HEK293 (cell line): ENCODE data around the gene FIGNL1.

Source experiments
- CTCF ChIA-PET: fragments of 350-600 bp; formaldehyde crosslinking; extraction: SDS; loops from one replicate; lab custom pipeline; 2021; ENCODE audit warnings: antibody characterized with exemption; lab: Yijun Ruan, JAX
- POLR2A ChIA-PET: fragments of 300-600 bp; formaldehyde crosslinking; extraction: SDS; loops from one replicate; lab custom pipeline; 2020; ENCODE audit warnings: antibody characterized with exemption, inconsistent platforms; lab: Yijun Ruan, JAX
- H3K27ac ChIP-seq: fragments of 200-500 bp; sonication (Bioruptor generic); 2 replicates; pipeline ENCODE4 v1.5.1; 2014; ENCODE audit warnings: low read depth, low read length, control low read depth, inconsistent platforms; ENCODE audit errors: extremely low read depth
- H3K36me3 ChIP-seq, 2 experiments: fragments of 200-500 bp in 1 of 2; sonication (Bioruptor generic) in 1 of 2; 1 replicate in 1 of 2; 2 replicates in 1 of 2; pipeline ENCODE4 v1.5.1; 2014 to 2017; ENCODE audit warnings: inconsistent platforms in 2 of 2, low read length in 2 of 2; ENCODE audit not compliant: control insufficient read depth in 2 of 2, insufficient read depth in 1 of 2
- H3K4me1 ChIP-seq: fragments of 200-500 bp; sonication (Bioruptor generic); 2 replicates; pipeline ENCODE4 v1.5.1; 2014; ENCODE audit warnings: mild to moderate bottlenecking, low read length, inconsistent platforms; ENCODE audit not compliant: control insufficient read depth, insufficient read depth
- H3K4me3 ChIP-seq: 2 replicates; pipeline ENCODE4 v1.5.1; 2011; ENCODE audit warnings: low read depth, mild to moderate bottlenecking, control low read depth, low read length, moderate library complexity
- H3K9me3 ChIP-seq: fragments of 200-500 bp; sonication (Bioruptor generic); 2 replicates; pipeline ENCODE4 v1.5.1; 2014; ENCODE audit warnings: low read depth, low read length, inconsistent platforms; ENCODE audit not compliant: control insufficient read depth, insufficient read depth
- BCL11A ChIP-seq: fragments of 450-650 bp; formaldehyde crosslinking; IDR thresholded peaks from 2 replicates; pipeline ENCODE4 v1.5.1; 2016; ENCODE audit warnings: low read depth, missing biosample characterization, missing genetic modification characterization
- FEZF1 ChIP-seq: fragments of 450-650 bp; formaldehyde crosslinking; IDR thresholded peaks from 2 replicates; pipeline ENCODE4 v1.5.1; 2016; ENCODE audit warnings: missing biosample characterization, missing genetic modification characterization
- SP2 ChIP-seq: fragments of 450-650 bp; formaldehyde crosslinking; IDR thresholded peaks from 2 replicates; pipeline ENCODE4 v1.5.1; 2016; ENCODE audit warnings: missing biosample characterization, missing genetic modification characterization
- SP3 ChIP-seq: fragments of 450-650 bp; formaldehyde crosslinking; IDR thresholded peaks from 2 replicates; pipeline ENCODE4 v1.5.1; 2016; ENCODE audit warnings: missing biosample characterization, missing genetic modification characterization
- ZBTB21 ChIP-seq: fragments of 450-650 bp; formaldehyde crosslinking; IDR thresholded peaks from 2 replicates; pipeline ENCODE4 v1.5.1; 2017; ENCODE audit warnings: missing biosample characterization, missing genetic modification characterization
- ZIC2 ChIP-seq: fragments of 450-650 bp; formaldehyde crosslinking; IDR thresholded peaks from 2 replicates; pipeline ENCODE4 v1.5.1; 2016; ENCODE audit warnings: missing biosample characterization, missing genetic modification characterization
- ZNF175 ChIP-seq: fragments of 450-650 bp; formaldehyde crosslinking; IDR thresholded peaks from 2 replicates; pipeline ENCODE4 v1.5.1; 2016; ENCODE audit warnings: missing biosample characterization, missing genetic modification characterization
- ZNF184 ChIP-seq: fragments of 450-650 bp; IDR thresholded peaks from 2 replicates; pipeline ENCODE4 v1.5.1; 2018; ENCODE audit warnings: missing biosample characterization, mild to moderate bottlenecking, missing genetic modification characterization
- ZNF211 ChIP-seq: fragments of 450-650 bp; formaldehyde crosslinking; IDR thresholded peaks from 2 replicates; pipeline ENCODE4 v1.5.1; 2016; ENCODE audit warnings: low read depth, missing biosample characterization, missing genetic modification characterization
- ZNF549 ChIP-seq: fragments of 450-650 bp; IDR thresholded peaks from 2 replicates; pipeline ENCODE4 v1.5.1; 2018; ENCODE audit warnings: missing biosample characterization, missing genetic modification characterization, mild to moderate bottlenecking, inconsistent platforms, moderate library complexity
- ZNF585B ChIP-seq: fragments of 450-650 bp; formaldehyde crosslinking; IDR thresholded peaks from 2 replicates; pipeline ENCODE4 v1.5.1; 2016; ENCODE audit warnings: missing biosample characterization, missing genetic modification characterization
- ZNF629 ChIP-seq: fragments of 450-650 bp; formaldehyde crosslinking; IDR thresholded peaks from 2 replicates; pipeline ENCODE4 v1.5.1; 2017; ENCODE audit warnings: missing biosample characterization, missing genetic modification characterization
- ZNF677 ChIP-seq: fragments of 450-650 bp; IDR thresholded peaks from 2 replicates; pipeline ENCODE4 v1.5.0; 2018; ENCODE audit warnings: missing biosample characterization, mild to moderate bottlenecking, missing genetic modification characterization, moderate library complexity
- ZNF843 ChIP-seq: fragments of 450-650 bp; formaldehyde crosslinking; IDR thresholded peaks from 2 replicates; pipeline ENCODE4 v1.5.1; 2016; ENCODE audit warnings: missing biosample characterization, missing genetic modification characterization
- TF ChIP-seq, protein P1 (sequence below): fragments of 450-650 bp; formaldehyde crosslinking; IDR thresholded peaks from 2 replicates; pipeline ENCODE4 v1.5.1; 2017; ENCODE audit warnings: missing biosample characterization, missing genetic modification characterization
- TF ChIP-seq, protein P2 (sequence below): fragments of 450-650 bp; formaldehyde crosslinking; optimal IDR thresholded peaks from 2 replicates; pipeline ENCODE3; 2016; ENCODE audit warnings: missing biosample characterization, mild to moderate bottlenecking, missing genetic modification characterization
- TF ChIP-seq, protein P3 (sequence below): fragments of 450-650 bp; formaldehyde crosslinking; IDR thresholded peaks from 2 replicates; pipeline ENCODE4 v1.5.1; 2016; ENCODE audit warnings: missing biosample characterization, missing genetic modification characterization

Gene FIGNL1

DNA sequence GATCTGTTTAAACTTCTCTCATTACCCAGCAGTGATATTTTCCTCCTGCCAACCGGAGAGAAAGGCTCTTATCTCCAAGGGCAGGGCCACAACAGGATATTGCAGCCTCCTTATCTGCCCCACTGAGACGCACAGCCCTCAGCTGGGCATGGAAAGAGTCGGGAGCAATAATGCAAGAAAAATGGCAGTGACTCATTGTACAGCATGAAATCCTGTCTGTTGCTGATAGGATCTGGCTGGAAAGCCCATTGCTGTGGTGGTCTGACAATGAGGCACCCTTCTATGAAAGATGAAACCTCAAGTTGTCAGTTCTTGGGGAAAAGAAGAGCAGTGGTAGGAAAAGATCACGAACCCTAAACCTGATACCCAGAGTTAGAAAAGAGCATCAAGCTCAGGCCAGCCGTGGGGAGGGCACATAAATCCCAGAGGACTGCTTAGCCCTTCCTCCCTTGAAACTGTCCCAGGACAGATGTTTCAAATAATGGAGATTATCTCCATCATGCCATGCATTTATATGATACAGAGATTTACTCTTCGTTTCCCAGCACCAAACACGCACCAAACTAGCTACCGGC lies 47.0 kb upstream of the FIGNL1 start:
- H3K27ac ChIP-seq: no peak overlapping the region
- H3K4me3 ChIP-seq: no peak overlapping the region
- POLR2A ChIA-PET: no interaction called here
- H3K36me3 ChIP-seq: no peaks in the 10 kb centered on the region
- CTCF ChIA-PET: interaction anchor here (1.0 kb wide), 1 partner anchor 11 kb away, joined by 6 read pairs; no protein-coding TSS in a partner anchor
- H3K4me1 ChIP-seq: no peaks in the 10 kb centered on the region; the same call in 1 of the 2 replicates
- TF ChIP-seq ZIC2 (tag by site-specific recombination): peak; percentile 84
- peak; percentile 74 for TF ChIP-seq FEZF1 (tag by site-specific recombination)
- no peak for TF ChIP-seq SP3 (tag by site-specific recombination)
- no peak for TF ChIP-seq BCL11A
- no peak for TF ChIP-seq ZNF629 (tag by site-specific recombination)
- H3K9me3 ChIP-seq: no peaks in the 10 kb centered on the region

DNA sequence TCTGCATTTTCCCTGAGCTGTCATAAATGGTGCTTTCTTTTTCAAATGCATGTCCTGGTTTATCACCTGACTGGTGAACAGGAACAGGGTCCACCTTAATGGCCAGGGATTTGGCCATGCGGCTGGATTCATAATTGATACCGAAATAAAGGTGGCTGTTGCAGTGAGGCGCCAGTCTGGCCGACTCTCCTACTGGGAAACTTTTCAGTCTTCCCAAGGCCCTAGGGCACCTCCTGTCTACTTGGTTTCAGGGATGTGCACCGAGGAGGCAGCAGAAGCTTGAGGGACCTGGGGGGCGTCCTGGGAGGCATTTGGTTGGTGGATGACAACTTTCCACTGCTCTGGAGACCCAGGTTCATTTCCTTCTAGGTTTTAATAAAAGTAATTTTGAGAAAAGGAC lies 46.4 kb upstream of the FIGNL1 start:
- ChIA-PET CTCF (interaction anchor here (0.5 to 1.0 kb wide), 2 partner anchors 11 to 404 kb away, joined by 4 to 6 read pairs; no protein-coding TSS in a partner anchor), POLR2A (no interaction called here)
- no peaks in the 10 kb centered on the region for H3K4me1 ChIP-seq
- no peak overlapping the region for H3K4me3 ChIP-seq
- H3K27ac ChIP-seq: no peak overlapping the region
- no peak for TF ChIP-seq ZNF211 (tag by site-specific recombination)
- no peaks in the 10 kb centered on the region for H3K9me3 ChIP-seq
- H3K36me3 ChIP-seq: no peaks in the 10 kb centered on the region

DNA sequence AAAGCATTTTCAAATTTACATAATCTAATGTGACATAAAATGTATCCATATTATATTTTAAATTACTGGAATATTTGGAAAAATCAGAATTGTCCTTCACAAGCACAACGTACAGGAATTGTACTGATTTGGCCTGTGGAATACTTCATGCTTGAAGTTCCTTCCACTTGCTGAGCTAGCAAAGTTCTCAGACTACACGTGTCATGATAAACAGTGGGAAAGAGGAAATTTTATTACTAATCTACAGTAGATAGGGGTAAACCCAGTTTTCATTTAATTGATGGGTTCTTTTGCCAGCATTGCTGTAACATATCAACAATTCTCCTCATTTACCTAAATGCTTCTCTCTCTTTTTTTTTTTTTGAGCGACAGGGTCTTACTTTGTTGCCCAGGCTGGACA lies 45.6 kb upstream of the FIGNL1 start:
- POLR2A ChIA-PET: no interaction called here
- H3K36me3 ChIP-seq: no peaks in the 10 kb centered on the region
- H3K4me1 ChIP-seq: no peaks in the 10 kb centered on the region
- H3K4me3 ChIP-seq: no peak overlapping the region
- no peak overlapping the region for H3K27ac ChIP-seq
- H3K9me3 ChIP-seq: no peaks in the 10 kb centered on the region
- TF ChIP-seq ZBTB21 (tag by site-specific recombination): no peak
- TF ChIP-seq, protein P1, sequence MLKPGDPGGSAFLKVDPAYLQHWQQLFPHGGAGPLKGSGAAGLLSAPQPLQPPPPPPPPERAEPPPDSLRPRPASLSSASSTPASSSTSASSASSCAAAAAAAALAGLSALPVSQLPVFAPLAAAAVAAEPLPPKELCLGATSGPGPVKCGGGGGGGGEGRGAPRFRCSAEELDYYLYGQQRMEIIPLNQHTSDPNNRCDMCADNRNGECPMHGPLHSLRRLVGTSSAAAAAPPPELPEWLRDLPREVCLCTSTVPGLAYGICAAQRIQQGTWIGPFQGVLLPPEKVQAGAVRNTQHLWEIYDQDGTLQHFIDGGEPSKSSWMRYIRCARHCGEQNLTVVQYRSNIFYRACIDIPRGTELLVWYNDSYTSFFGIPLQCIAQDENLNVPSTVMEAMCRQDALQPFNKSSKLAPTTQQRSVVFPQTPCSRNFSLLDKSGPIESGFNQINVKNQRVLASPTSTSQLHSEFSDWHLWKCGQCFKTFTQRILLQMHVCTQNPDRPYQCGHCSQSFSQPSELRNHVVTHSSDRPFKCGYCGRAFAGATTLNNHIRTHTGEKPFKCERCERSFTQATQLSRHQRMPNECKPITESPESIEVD (tag by site-specific recombination): no peak
- no peak for TF ChIP-seq ZNF843 (tag by site-specific recombination)
- TF ChIP-seq ZNF677 (tag by site-specific recombination): no peak
- TF ChIP-seq ZNF585B (tag by site-specific recombination): no peak
- TF ChIP-seq ZNF549 (tag by site-specific recombination): no peak
- TF ChIP-seq, protein P2, sequence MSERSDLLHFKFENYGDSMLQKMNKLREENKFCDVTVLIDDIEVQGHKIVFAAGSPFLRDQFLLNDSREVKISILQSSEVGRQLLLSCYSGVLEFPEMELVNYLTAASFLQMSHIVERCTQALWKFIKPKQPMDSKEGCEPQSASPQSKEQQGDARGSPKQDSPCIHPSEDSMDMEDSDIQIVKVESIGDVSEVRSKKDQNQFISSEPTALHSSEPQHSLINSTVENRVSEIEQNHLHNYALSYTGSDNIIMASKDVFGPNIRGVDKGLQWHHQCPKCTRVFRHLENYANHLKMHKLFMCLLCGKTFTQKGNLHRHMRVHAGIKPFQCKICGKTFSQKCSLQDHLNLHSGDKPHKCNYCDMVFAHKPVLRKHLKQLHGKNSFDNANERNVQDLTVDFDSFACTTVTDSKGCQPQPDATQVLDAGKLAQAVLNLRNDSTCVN (tag by site-specific recombination): no peak
- no peak for TF ChIP-seq SP2 (tag by site-specific recombination)
- TF ChIP-seq ZNF175 (tag by site-specific recombination): no peak
- TF ChIP-seq, protein P3, sequence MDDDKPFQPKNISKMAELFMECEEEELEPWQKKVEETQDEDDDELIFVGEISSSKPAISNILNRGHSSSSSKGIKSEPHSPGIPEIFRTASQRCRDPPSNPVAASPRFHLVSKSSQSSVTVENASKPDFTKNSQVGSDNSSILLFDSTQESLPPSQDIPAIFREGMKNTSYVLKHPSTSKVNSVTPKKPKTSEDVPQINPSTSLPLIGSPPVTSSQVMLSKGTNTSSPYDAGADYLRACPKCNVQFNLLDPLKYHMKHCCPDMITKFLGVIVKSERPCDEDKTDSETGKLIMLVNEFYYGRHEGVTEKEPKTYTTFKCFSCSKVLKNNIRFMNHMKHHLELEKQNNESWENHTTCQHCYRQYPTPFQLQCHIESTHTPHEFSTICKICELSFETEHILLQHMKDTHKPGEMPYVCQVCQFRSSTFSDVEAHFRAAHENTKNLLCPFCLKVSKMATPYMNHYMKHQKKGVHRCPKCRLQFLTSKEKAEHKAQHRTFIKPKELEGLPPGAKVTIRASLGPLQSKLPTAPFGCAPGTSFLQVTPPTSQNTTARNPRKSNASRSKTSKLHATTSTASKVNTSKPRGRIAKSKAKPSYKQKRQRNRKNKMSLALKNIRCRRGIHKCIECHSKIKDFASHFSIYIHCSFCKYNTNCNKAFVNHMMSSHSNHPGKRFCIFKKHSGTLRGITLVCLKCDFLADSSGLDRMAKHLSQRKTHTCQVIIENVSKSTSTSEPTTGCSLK (tag by site-specific recombination): no peak
- TF ChIP-seq ZNF184 (tag by site-specific recombination): no peak
- CTCF ChIA-PET: no interaction called here
